Stimulated activated naive CD8-positive, alpha-beta T cell treated with anti-CD3 and anti-CD28 coated beads, Interleukin-15, amount 100 ng/mL, for 72 hours (primary cell): Measurements from ENCODE around the gene TRPM3.

Source experiments
- ATAC-seq: fragments of 150-1000 bp; cut with Tn5 transposase; 2 replicates; pipeline ENCODE4 v1.10.0; 2021; ENCODE audit warnings: mild to moderate bottlenecking, moderate library complexity
- DNase-seq, 2 donors: peaks; one replicate each; pipeline ENCODE4 v3.0.0; 2021 to 2022
- H3K27ac Mint-ChIP-seq, 2 donors: one replicate each; pipeline ENCODE4 v1.8.0; 2022; ENCODE audit warnings: mild to moderate bottlenecking in 2 of 2, mixed read lengths in 2 of 2, moderate library complexity in 2 of 2
- H3K27me3 Mint-ChIP-seq: one replicate; pipeline ENCODE4 v1.8.0; 2022; ENCODE audit warnings: mixed read lengths
- H3K4me1 Mint-ChIP-seq: one replicate; pipeline ENCODE4 v1.8.0; 2022; ENCODE audit warnings: mild to moderate bottlenecking, mixed read lengths
- H3K4me3 Mint-ChIP-seq, 2 donors: one replicate each; pipeline ENCODE4 v1.8.0; 2022; ENCODE audit warnings: mild to moderate bottlenecking in 2 of 2, mixed read lengths in 2 of 2, moderate library complexity in 1 of 2
- H3K9me3 Mint-ChIP-seq, 2 donors: one replicate each; pipeline ENCODE4 v1.8.0; 2022; ENCODE audit warnings: mixed read lengths in 2 of 2

Gene TRPM3

DNA sequence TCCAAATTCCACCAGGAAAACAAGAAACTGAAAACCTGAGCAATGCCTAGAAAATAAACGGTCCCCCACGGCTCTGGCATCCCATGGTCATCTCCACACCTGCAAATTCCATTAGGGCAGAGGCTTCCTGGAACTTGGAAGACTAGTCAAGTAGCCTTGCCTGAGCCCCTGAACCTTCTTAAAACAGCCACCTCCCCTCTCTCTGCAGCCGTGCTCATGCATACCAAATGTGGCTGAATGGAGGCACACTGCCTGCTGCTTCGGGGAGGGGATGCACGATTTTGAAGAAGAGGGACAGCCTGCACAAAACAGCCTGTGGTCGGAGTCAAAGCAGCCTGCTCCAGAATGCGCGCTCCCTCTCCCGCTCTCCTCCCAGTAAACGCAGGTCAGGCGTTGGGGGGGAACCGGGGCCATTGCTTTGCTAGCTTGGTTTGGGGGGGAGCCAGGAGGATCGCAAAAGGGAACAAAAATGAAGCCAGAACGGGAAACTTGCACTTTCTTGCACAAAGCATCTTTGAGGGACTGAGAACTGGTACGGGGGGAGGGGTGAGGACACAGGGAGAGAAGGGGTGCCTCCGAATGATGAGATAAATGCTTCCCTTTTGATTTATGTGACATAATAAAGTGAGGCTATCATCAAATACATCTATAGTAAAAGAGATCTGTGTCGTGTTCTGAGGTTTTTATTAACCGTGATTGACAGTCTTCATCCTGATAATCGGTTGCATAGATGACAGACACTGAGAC lies at the start of gene TRPM3:
TSS of gene TRPM3 (minus strand) at position 347 of the 747 bp plus-strand sequence. CDS start at position 80, 267 bp downstream.
- peaks cover 27% of the 10 kb centered on the region for H3K27me3 Mint-ChIP-seq
- DNase-seq = no peak
- H3K9me3 Mint-ChIP-seq = no peaks in the 10 kb centered on the region
- H3K4me1 Mint-ChIP-seq = no peaks in the 10 kb centered on the region
- ATAC-seq = no peak
- peak within 1 kb of the TSS in 1 of 2 donors; percentile 12 for H3K27ac Mint-ChIP-seq
- no peak within 1 kb of the TSS for H3K4me3 Mint-ChIP-seq

DNA sequence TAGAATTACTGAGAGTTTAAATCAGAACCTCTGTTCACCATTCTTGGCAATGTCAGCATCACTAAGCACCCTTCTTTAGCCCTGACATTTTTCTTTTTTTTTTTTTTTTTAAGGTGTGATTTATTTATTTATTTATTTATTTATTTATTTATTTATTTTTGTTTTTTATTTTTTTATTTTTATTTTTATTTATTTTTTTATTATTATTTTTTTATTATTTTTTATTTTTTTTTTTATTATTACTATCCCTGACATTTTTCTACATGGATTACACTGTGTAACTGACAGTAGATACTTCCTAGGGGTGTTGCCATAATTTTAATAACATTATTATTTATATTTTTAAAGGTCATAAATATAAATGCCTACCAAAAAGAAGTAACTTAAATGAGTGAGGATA lies 47.0 kb upstream of the TRPM3 start:
- no peaks in the 10 kb centered on the region for H3K4me1 Mint-ChIP-seq
- DNase-seq = no peak
- peaks cover 5 to 7% of the 10 kb centered on the region in 2 donors for H3K9me3 Mint-ChIP-seq
- ATAC-seq = no peak
- no peak overlapping the region for H3K4me3 Mint-ChIP-seq
- H3K27ac Mint-ChIP-seq = no peak overlapping the region
- H3K27me3 Mint-ChIP-seq = no peaks in the 10 kb centered on the region

DNA sequence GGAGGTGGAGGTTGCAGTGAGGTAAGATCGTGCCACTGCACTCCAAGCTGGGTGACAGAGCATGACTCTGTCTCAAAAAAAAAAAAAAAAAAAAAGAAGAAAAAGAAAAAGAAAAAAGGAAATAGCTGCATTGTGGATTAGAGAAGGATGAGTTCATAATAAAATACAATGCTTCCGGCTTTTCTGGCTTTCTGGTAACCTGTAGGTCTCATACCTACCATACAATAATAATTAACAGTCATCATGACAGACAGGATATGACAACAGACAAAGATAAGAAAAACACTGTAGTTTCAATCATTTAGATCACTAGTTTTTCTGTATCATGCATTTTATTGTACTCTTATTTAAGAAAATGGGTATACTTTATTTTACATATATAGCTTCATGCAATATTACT lies 40.7 kb upstream of the TRPM3 start:
- Mint-ChIP-seq H3K4me1 (no peaks in the 10 kb centered on the region), H3K4me3 (no peak overlapping the region), H3K27ac (no peak overlapping the region), H3K9me3 (peaks cover 0 to 4% of the 10 kb centered on the region in 2 donors), H3K27me3 (no peaks in the 10 kb centered on the region)
- no peak for ATAC-seq
- DNase-seq = no peak

DNA sequence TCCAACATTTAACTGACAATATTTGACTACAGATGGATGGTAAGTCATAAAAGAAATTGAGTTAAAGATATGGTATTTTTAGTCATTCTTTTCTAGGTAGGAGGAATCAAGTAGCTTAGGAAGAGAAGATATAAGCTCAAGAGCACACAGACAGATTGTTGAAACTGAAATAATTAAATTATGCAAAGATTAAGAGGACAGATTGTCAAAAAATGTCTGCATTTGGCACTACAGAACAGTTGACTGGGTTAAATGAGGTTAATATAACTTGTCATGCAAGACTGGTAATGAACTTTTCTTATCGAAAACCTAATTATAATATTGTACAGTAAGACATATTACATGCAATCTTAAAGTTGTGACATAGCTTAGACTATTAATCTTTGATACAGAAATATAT lies 36.3 kb upstream of the TRPM3 start:
- Mint-ChIP-seq H3K4me3 (no peak overlapping the region), H3K27me3 (no peaks in the 10 kb centered on the region)
- no peak for DNase-seq

DNA sequence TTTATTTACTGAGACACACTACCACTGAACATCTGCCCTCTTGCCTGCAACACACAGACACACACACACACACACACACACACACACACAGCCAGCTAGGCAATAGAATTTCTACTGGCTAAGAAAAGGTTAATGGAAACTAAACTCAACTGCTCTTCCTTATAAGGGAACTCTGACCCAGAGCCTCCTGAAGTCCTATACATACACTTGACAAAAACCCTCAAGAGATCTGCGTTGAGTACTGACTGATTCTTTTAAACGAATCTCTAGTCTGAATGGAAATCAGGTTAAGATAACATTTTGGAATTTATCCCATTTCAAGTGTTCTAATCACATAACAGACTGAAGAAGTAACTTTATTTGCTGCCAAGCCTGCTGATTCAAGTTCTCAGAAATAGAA lies 25.9 kb upstream of the TRPM3 start:
- Mint-ChIP-seq H3K9me3 (peaks cover 0 to 9% of the 10 kb centered on the region in 2 donors), H3K4me3 (no peak overlapping the region), H3K4me1 (no peaks in the 10 kb centered on the region), H3K27me3 (no peaks in the 10 kb centered on the region), H3K27ac (no peak overlapping the region)
- ATAC-seq (no peak), DNase-seq (no peak)

More for the DNA sequence above, 36.3 kb upstream of the TRPM3 start:
- Mint-ChIP-seq H3K4me1 (no peaks in the 10 kb centered on the region), H3K9me3 (peaks cover 0 to 4% of the 10 kb centered on the region in 2 donors), H3K27ac (no peak overlapping the region)
- ATAC-seq = no peak

DNA sequence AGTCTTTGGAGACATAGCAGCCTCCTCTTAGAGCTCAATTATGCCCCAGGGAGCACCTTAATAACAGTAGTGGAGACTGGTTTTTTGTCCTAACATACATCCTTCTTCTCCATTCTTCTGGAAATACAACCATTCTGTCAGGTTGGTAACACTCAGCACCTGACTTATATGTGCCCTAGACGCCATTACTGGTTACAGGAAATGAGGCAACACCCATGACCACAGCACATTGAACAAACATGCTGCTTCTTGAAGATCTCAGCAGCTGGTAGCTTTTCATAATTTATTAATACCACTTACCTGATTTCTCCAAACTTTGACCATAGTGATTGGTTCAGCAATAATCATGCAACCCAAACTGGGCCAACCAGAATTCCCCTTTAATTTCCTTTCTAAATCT lies 25.1 kb upstream of the TRPM3 start:
- no peaks in the 10 kb centered on the region for H3K4me1 Mint-ChIP-seq
- H3K9me3 Mint-ChIP-seq = peaks cover 0 to 9% of the 10 kb centered on the region in 2 donors
- no peak for ATAC-seq
- H3K27ac Mint-ChIP-seq = no peak overlapping the region
- no peak overlapping the region for H3K4me3 Mint-ChIP-seq
- H3K27me3 Mint-ChIP-seq = no peaks in the 10 kb centered on the region
- DNase-seq = no peak

DNA sequence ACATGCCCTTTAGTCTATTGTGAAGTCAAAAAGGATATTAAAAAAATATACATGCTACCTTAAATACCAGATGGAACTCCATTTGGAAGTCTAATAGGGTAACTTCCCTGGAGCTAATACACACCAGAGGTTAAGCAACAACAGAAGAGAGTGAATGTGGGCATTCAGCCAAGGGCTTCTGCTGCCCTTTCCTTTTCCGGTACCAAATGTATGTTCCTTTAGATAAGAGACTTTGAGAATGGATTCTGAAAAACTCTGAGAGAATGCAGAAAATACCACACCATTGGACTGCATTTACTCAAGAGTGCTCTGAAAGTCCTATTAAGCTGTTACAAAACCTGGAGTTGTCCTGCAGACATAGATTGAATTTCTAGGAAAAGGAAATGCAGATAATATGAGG lies 23.8 kb upstream of the TRPM3 start:
- Mint-ChIP-seq H3K4me1 (no peaks in the 10 kb centered on the region), H3K27me3 (no peaks in the 10 kb centered on the region), H3K27ac (no peak overlapping the region), H3K4me3 (no peak overlapping the region), H3K9me3 (peaks cover 0 to 9% of the 10 kb centered on the region in 2 donors)
- no peak for ATAC-seq
- DNase-seq = no peak

DNA sequence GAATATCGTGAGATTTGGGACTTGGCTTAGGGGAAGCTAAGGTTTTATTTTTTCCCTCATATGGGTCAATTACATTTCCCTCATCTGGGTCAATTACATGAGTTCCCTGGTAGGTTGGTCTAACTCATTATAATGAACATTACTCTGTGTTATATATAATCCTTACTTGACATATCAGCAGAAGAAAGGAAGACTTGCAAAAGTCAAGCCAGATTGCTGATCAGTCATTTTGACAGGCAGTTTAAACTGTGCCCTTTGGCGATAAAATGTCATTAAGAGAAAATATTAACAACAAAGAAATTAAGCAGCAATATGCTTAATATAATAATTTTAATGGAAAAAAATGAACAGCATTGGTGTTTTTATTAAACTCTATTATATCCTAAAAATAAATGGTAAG lies 23.1 kb upstream of the TRPM3 start:
- Mint-ChIP-seq H3K4me3 (no peak overlapping the region), H3K27me3 (no peaks in the 10 kb centered on the region), H3K27ac (no peak overlapping the region), H3K9me3 (peaks cover 0 to 9% of the 10 kb centered on the region in 2 donors), H3K4me1 (no peaks in the 10 kb centered on the region)
- DNase-seq (no peak), ATAC-seq (no peak)

DNA sequence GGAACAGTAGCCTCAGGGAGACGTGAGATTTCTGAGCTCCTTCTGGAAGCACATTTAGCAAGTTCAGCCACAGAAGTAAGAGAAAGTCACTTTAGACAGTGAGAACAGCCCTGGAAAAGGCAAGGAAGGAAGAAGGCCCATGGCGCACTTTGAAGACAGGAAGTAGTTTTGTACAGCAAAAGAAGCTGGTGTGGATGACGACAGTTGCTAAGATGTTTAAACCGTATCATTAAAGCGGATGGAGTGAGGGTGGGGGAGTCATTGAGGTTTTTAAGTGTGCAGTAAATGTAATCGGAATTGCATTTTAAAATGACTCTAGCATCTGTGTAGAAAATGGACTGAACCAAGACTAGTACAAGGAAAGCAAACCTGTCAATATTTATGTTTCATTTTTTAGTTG lies 15.3 kb upstream of the TRPM3 start:
- DNase-seq (no peak), ATAC-seq (no peak)
- Mint-ChIP-seq H3K9me3 (no peaks in the 10 kb centered on the region), H3K27ac (no peak overlapping the region), H3K4me1 (no peaks in the 10 kb centered on the region), H3K27me3 (no peaks in the 10 kb centered on the region), H3K4me3 (no peak overlapping the region)

DNA sequence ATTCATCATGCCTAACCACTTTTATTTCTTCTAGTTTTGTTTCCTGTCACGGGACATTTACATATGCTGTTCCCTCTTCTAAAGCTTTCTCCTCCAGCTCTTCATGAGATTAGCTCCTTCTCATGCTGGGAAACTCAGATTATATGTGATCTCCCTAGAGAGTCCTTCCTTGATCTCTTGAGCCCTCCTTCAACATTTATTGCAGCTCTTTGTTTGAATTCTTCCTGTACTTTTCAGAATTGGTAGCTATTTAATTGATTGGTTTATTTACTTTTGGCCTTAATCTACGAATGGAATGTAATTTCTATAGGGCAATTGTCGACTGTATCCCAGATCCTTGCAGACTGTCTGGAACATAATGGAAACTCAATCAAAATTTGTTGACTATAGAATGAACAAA lies 9.7 kb upstream of the TRPM3 start:
- no peak for DNase-seq
- no peak overlapping the region for H3K27ac Mint-ChIP-seq
- no peaks in the 10 kb centered on the region for H3K4me1 Mint-ChIP-seq
- ATAC-seq = no peak
- no peak overlapping the region for H3K4me3 Mint-ChIP-seq
- H3K9me3 Mint-ChIP-seq = no peaks in the 10 kb centered on the region
- H3K27me3 Mint-ChIP-seq = no peaks in the 10 kb centered on the region

DNA sequence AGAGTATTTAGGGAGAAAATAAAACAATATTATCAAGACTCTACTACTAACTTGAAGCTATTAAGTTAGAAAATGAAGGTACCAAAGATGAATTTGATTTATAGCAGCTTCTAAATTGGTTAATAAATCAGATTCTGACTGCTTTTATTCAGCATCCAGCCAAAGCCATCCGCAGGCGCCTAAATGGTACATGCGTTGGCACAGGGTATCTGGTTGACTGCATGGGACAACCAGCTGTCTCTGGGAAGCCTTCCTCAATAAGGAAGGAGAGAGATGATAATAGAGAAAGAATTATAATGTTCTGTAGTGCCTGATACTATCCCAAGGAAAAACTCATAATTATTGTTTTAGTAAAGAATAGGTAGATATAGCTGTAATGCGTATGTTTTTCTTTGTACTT lies 9.1 kb upstream of the TRPM3 start:
- H3K27ac Mint-ChIP-seq = no peak overlapping the region
- H3K9me3 Mint-ChIP-seq = no peaks in the 10 kb centered on the region
- H3K27me3 Mint-ChIP-seq = no peaks in the 10 kb centered on the region
- H3K4me1 Mint-ChIP-seq = no peaks in the 10 kb centered on the region
- no peak overlapping the region for H3K4me3 Mint-ChIP-seq
- DNase-seq = no peak
- ATAC-seq = no peak

DNA sequence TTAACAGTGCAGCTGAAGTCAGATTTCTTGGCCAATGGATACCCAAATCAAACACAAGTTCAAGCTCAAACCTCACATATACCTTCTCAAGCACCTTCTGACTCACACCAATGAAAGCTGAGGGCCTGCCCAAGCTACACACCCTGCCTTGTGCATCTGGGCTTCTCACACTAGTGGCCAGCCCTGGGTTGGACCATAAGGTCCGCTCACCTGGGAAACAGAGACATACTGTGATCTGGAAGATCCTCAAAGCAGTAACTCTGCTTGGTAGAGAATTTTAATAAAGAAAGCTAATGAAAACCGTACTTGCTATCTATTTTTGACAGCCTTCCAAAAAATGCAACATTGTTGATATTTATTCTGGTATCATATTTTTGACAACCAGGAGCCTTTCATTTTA lies 7.4 kb upstream of the TRPM3 start:
- H3K9me3 Mint-ChIP-seq = no peaks in the 10 kb centered on the region
- H3K27ac Mint-ChIP-seq = no peak overlapping the region
- H3K27me3 Mint-ChIP-seq = peaks cover 7% of the 10 kb centered on the region
- H3K4me3 Mint-ChIP-seq = no peak overlapping the region
- ATAC-seq = no peak
- H3K4me1 Mint-ChIP-seq = no peaks in the 10 kb centered on the region
- no peak for DNase-seq

DNA sequence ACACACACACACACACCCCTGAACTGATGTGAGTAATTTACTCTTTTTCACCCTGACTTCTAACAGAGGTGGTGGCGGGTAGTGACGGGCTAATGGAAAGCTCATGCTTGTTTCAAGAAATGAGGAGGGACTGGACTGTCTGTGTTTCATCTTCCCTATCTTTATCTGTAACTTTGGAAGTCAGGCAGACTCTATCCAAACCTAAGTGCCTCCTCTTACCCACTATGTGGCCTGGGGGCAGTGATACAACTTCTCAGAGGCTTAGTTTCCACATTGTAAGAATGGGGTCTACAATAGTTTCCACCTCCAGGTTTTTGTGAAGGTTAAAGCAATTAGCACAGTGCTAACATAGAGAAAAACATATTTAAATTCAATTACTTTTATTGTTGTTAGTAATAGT lies 5.9 kb upstream of the TRPM3 start:
- Mint-ChIP-seq H3K27ac (no peak overlapping the region), H3K4me3 (no peak overlapping the region), H3K27me3 (peaks cover 15% of the 10 kb centered on the region), H3K4me1 (no peaks in the 10 kb centered on the region), H3K9me3 (no peaks in the 10 kb centered on the region)
- ATAC-seq = no peak
- DNase-seq = no peak

DNA sequence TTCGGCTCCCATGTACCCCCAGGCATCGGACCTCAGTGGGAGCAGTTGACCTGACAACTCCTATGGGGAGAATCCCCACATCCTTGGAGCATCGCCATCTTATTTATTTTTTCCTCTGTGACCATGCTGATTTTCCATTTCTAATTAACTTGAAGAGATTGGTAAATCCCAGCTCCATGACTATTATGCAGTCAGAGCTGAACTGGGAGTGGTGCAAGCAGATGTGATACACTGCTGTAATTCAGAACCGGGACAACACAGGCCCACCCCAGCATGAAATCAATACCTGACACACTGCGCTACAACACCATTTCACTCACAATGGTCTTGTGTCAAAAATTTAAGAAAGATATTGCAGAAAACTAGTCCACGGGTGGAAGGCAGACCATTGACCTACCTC lies 1.0 kb upstream of the TRPM3 start:
- peaks cover 27% of the 10 kb centered on the region for H3K27me3 Mint-ChIP-seq
- H3K27ac Mint-ChIP-seq = no peak overlapping the region
- H3K4me1 Mint-ChIP-seq = no peaks in the 10 kb centered on the region
- DNase-seq (no peak), ATAC-seq (no peak)
- H3K9me3 Mint-ChIP-seq = no peaks in the 10 kb centered on the region
- H3K4me3 Mint-ChIP-seq = no peak overlapping the region

DNA sequence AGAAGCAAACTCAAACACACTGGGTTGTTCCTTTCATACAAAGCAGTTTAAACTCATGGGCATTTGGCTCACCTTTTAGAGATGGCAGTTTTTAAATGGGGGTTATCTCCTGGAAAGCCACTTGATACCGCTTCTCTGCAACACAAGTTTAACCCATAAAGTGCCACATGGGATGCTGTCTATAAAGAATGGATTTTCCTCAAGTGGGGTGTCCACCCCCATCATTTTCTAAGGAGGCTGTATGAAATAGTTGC lies 528 bp upstream of the TRPM3 start:
- Mint-ChIP-seq H3K27me3 (peaks cover 27% of the 10 kb centered on the region), H3K9me3 (no peaks in the 10 kb centered on the region), H3K4me3 (no peak overlapping the region), H3K27ac (no peak overlapping the region), H3K4me1 (no peaks in the 10 kb centered on the region)
- ATAC-seq = no peak
- no peak for DNase-seq

DNA sequence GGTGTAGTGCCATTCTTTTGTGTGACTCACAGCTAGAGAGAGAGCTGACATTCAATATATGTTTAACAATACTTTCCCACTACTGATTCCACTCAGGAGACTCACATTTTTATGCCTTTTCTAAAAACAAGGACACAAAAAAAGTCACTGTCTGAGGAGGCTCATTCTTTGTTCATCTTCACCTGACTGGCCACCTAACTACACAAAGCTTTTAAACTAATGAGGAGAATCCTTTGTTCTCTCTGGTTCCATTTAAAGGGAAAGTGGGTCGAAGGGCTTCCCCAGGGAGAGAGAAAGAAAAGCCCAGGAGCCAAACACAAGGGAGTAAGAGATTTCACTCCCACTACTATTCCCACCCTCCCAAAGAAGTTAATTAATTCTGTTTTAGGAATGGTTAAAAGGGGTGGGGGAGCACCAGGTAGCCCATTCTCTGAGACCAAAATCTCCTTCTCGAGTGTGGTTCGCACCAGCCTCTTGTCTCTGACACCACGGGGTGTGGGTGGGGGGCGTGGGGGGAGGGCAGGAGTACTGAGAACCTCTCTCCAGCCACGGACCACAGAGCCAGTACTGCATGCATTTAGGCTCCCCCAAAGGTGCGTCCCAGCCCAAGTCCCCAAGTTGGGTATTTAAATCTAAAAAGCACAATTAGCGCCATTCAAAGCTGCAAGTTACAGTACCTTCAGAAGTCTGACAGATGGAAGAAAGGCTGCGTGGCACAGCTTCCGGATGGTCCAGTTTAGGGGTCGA lies 747 bp downstream of the TRPM3 start:
- H3K4me3 Mint-ChIP-seq = no peak overlapping the region
- no peaks in the 10 kb centered on the region for H3K4me1 Mint-ChIP-seq
- no peaks in the 10 kb centered on the region for H3K9me3 Mint-ChIP-seq
- no peak overlapping the region for H3K27ac Mint-ChIP-seq
- ATAC-seq (no peak), DNase-seq (no peak)
- peaks cover 27% of the 10 kb centered on the region for H3K27me3 Mint-ChIP-seq

DNA sequence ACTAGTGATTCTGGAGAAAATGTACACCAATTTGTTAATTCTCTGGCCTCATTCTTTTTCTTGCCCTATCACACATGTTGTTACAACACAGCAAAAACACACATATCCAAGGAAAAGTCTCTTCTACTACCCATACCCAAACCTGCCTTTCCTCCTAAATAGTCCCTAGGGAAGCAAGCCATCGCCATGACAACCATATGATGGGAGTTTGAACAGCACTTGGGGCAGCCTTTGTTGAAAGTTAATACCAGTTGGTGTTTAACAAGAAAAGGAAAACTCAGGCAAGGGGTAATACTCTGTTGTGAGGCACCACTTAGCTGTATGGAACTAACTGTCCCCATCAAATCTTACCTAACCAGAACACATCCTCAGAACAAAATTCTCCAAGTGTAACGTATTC lies 1.7 kb downstream of the TRPM3 start:
- no peaks in the 10 kb centered on the region for H3K4me1 Mint-ChIP-seq

More for the DNA sequence above, 1.7 kb downstream of the TRPM3 start:
- Mint-ChIP-seq H3K27me3 (peaks cover 27% of the 10 kb centered on the region), H3K27ac (no peak overlapping the region), H3K9me3 (no peaks in the 10 kb centered on the region), H3K4me3 (no peak overlapping the region)
- ATAC-seq = no peak
- no peak for DNase-seq
